HFF-Myc (cell line): ENCODE results near the gene TYR.
A peak's percentile ranks its signal among the peaks of the same experiment; 100 is the strongest.
"Not testable (repeated sequence)": the region's sequence is repeated elsewhere in the genome, so short reads cannot be mapped to it uniquely, and the experiment has no call there.

ENCODE experiments used
- DNase-seq: peaks from one replicate; pipeline ENCODE4 v3.0.0-alpha.2; 2011; ENCODE audit warnings: low read depth; ENCODE audit errors: extremely low read depth
- H3K4me3 ChIP-seq: replicated peaks from 2 replicates; pipeline ENCODE4 v1.5.1; 2011; ENCODE audit warnings: low read depth, mild to moderate bottlenecking, control low read depth, low read length
- TF ChIP-seq, protein P1 (sequence below): IDR thresholded peaks from 2 replicates; pipeline ENCODE4 v1.5.1; 2012; ENCODE audit warnings: mild to moderate bottlenecking, low read depth, low read length, control low read depth; ENCODE audit errors: missing control alignments

TYR gene

DNA sequence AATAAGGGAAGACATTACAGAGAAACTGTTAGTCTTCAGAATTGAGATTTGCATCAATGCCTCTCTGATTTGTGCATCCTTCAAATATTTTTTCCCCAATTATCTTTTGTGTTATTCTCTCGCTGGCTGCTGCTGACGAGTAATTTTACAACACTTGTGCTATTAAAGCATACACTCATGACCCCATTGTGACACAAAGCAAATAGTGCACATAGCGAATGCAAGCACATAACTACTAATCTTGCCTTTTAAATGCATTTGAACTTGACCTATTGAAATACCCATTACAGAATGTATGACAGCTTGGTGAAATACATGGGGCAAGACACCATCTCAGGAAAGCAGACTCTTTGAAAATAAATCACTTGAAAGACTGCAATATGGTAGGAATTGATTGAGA is 132.9 kb downstream of the TYR start:
- not testable (repeated sequence) for H3K4me3 ChIP-seq, DNase-seq

DNA sequence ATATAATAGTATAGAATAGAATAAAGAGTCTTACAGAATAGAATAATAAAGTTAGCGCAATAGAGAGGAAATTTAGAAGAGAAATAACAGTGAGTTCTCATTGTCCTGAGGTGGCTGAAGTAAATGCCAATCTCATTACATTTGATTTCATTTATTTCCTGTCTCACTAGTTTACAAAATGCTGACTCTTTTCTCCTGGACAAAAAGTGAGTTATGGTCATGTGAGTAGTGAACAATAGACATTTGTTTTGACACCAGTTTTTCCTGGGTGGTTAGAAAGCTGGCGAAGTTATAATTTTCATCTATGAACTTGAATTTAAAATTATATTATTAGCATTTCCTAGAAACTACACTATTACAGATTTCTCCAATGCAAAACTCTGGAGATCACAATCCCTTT is 143.7 kb downstream of the TYR start:
- no peak overlapping the region for H3K4me3 ChIP-seq
- TF ChIP-seq, protein P1, sequence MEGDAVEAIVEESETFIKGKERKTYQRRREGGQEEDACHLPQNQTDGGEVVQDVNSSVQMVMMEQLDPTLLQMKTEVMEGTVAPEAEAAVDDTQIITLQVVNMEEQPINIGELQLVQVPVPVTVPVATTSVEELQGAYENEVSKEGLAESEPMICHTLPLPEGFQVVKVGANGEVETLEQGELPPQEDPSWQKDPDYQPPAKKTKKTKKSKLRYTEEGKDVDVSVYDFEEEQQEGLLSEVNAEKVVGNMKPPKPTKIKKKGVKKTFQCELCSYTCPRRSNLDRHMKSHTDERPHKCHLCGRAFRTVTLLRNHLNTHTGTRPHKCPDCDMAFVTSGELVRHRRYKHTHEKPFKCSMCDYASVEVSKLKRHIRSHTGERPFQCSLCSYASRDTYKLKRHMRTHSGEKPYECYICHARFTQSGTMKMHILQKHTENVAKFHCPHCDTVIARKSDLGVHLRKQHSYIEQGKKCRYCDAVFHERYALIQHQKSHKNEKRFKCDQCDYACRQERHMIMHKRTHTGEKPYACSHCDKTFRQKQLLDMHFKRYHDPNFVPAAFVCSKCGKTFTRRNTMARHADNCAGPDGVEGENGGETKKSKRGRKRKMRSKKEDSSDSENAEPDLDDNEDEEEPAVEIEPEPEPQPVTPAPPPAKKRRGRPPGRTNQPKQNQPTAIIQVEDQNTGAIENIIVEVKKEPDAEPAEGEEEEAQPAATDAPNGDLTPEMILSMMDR, result no peak
- no peak for DNase-seq

- no peak overlapping the region for H3K4me3 ChIP-seq
- DNase-seq, result no peak
- TF ChIP-seq, protein P1, result no peak
Observed at GRCh38 chr11:89327885-89328284, 150.2 kb downstream of the TYR start.

DNA sequence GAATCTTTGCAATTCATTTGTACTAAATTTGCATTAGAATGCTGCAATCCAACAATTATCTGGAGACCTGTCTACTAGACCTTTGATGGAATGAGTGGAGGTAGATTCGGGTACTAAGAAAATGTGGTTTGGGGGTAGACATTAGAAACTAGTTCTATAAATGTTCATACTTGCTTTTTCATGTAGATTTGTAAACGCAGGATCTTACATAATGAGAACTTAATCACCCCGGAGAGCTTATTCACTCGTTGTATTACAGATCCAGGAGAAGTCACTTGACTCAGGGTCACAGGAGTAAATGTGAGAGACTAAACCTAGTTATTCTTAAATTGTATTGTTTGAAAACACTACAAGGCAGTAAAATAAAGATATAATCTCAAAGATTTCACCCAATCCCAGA is 154.3 kb downstream of the TYR start:
- DNase-seq, H3K4me3 ChIP-seq: not testable (repeated sequence)

- DNase-seq, result peak; percentile 20
- not testable (repeated sequence) for H3K4me3 ChIP-seq
- TF ChIP-seq, protein P1, result peak; percentile 14
Observed at GRCh38 chr11:89333704-89334103, 156.0 kb downstream of the TYR start.

DNA sequence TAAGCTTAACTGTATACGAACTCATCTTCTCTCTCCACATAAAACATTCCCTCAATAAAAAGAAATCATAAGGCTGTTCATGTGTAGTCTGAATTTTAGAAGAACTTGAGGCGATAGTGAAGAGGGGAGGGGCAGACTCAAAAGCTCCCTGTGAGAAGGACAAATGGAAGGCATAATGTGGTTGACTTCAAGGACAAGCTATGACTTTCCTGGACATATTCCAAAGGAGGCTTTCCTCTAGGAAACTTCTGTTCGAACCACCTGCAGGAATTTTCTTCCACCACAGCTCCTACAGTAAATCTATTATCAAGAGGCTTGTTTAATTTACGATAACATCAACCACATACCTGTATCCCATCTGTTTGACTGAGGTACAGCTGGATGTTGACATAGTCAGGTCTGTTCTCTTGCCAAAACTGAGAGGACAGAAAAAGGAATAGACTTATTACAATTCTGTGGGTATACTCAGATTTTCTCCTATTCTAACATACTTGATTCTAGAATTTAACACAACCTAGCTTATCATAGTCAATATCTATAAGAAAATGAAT is 159.5 kb downstream of the TYR start:
- not testable (repeated sequence) for DNase-seq, H3K4me3 ChIP-seq

- H3K4me3 ChIP-seq, DNase-seq: not testable (repeated sequence)
Observed at GRCh38 chr11:89338073-89338472, 160.4 kb downstream of the TYR start.

- not testable (repeated sequence) for H3K4me3 ChIP-seq, DNase-seq
Observed at GRCh38 chr11:89340450-89340849, 162.8 kb downstream of the TYR start.

GRCh38 chr11:89342880-89343572 is 165.4 kb downstream of the TYR start:
- not testable (repeated sequence) for DNase-seq, H3K4me3 ChIP-seq
